CD4-positive, CD25-positive, alpha-beta regulatory T cell (primary cell): ENCODE measurements around the gene CDKN2AIP. TPM values are rescaled to one million over a fixed set of nuclear protein-coding genes. Genes with fewer than 3 reads are reported as not detected.
"Not testable (repeated sequence)": the region's sequence is repeated elsewhere in the genome, so short reads cannot be mapped to it uniquely, and the experiment has no call there.

Experiments used
- ATAC-seq, 2 donors: fragments of 150-1000 bp; cut with Tn5 transposase; one replicate each; pipeline ENCODE4 v1.10.0; 2021; ENCODE audit warnings: low read depth in 2 of 2, moderate number of reproducible peaks in 2 of 2, moderate library complexity in 1 of 2
- DNase-seq, 3 donors: peaks; one replicate each; pipeline versions ENCODE4 v3.0.0 to v3.0.0-alpha.2; 2012 to 2022; ENCODE audit warnings: mixed read lengths in 1 of 3
- H3K27ac ChIP-seq: one replicate; pipeline ENCODE4 v1.7.0; 2013; ENCODE audit warnings: mild to moderate bottlenecking, low read length; ENCODE audit not compliant: insufficient read depth, poor library complexity, severe bottlenecking
- H3K27me3 ChIP-seq: one replicate; pipeline ENCODE4 v1.7.0; 2013; ENCODE audit warnings: low read length; ENCODE audit not compliant: control insufficient read depth, insufficient read depth
- H3K36me3 ChIP-seq: one replicate; pipeline ENCODE4 v1.7.0; 2013; ENCODE audit warnings: mild to moderate bottlenecking, low read length, moderate library complexity; ENCODE audit not compliant: control insufficient read depth, insufficient read depth
- H3K4me1 ChIP-seq: 2 replicates; pipeline ENCODE4 v1.7.0; 2013; ENCODE audit warnings: mild to moderate bottlenecking, low read length; ENCODE audit not compliant: insufficient read depth, control insufficient read depth, poor library complexity, severe bottlenecking
- H3K4me3 ChIP-seq: one replicate; pipeline ENCODE4 v1.7.0; 2013; ENCODE audit warnings: low read depth, mild to moderate bottlenecking, low read length, moderate library complexity
- H3K9me3 ChIP-seq, 2 experiments: 1 replicate in 1 of 2; 2 replicates in 1 of 2; pipeline ENCODE4 v1.7.0; 2013; ENCODE audit warnings: low read length in 2 of 2, mild to moderate bottlenecking in 1 of 2, moderate library complexity in 1 of 2; ENCODE audit not compliant: control insufficient read depth in 2 of 2
- H3K27ac Mint-ChIP-seq, 3 donors: one replicate each; pipeline ENCODE4 v1.8.0; 2020 to 2022; ENCODE audit warnings: mild to moderate bottlenecking in 3 of 3, mixed read lengths in 3 of 3, moderate library complexity in 2 of 3
- H3K27me3 Mint-ChIP-seq: one replicate; pipeline ENCODE4 v1.8.0; 2022; ENCODE audit warnings: mild to moderate bottlenecking, mixed read lengths
- H3K36me3 Mint-ChIP-seq: one replicate; pipeline ENCODE4 v1.8.0; 2020; ENCODE audit warnings: mixed read lengths
- H3K4me1 Mint-ChIP-seq, 4 donors: one replicate each; pipeline ENCODE4 v1.8.0; 2020 to 2022; ENCODE audit warnings: mixed read lengths in 4 of 4, mild to moderate bottlenecking in 1 of 4
- H3K4me3 Mint-ChIP-seq, 4 donors: one replicate each; pipeline ENCODE4 v1.8.0; 2020 to 2022; ENCODE audit warnings: mild to moderate bottlenecking in 4 of 4, mixed read lengths in 4 of 4, moderate library complexity in 3 of 4
- H3K9me3 Mint-ChIP-seq, 7 donors: one replicate each; pipeline ENCODE4 v1.8.0; 2020 to 2022; ENCODE audit warnings: mixed read lengths in 7 of 7, mild to moderate bottlenecking in 3 of 7, moderate library complexity in 2 of 7
- polyA plus RNA-seq, 4 donors: library from polyadenylated mRNA; unstranded; fragments of 300-500 nt; fragmentation: Illumina TruSeq; gene quantifications; one replicate each; pipeline ENCODE4 v1.2.3, GENCODE V29; 2021
- total RNA-seq: library from RNA; stranded (reverse); gene quantifications from one replicate; pipeline ENCODE4 v1.2.3, GENCODE V29; 2022

CDKN2AIP gene
- total and polyA plus RNA-seq, 5 donors from 2014 or later, result 23.0 to 46.4 (median 32.5) TPM

- H3K9me3 ChIP-seq, result no peaks in the 10 kb centered on the region
- ATAC-seq (no peak), DNase-seq (no peak)
- peaks cover 4% of the 10 kb centered on the region for H3K36me3 Mint-ChIP-seq
- H3K9me3 Mint-ChIP-seq, result peaks cover 0 to 3% (median 0%) of the 10 kb centered on the region in 7 donors
- no peak overlapping the region for H3K27ac Mint-ChIP-seq
- peaks cover 4% of the 10 kb centered on the region for H3K27me3 Mint-ChIP-seq
- no peak overlapping the region for H3K4me3 Mint-ChIP-seq
- H3K36me3 ChIP-seq, result no peaks in the 10 kb centered on the region
- H3K4me1 ChIP-seq, result peaks cover 4% of the 10 kb centered on the region
- H3K4me1 Mint-ChIP-seq, result peaks cover 0 to 5% (median 0%) of the 10 kb centered on the region in 4 donors
- no peak overlapping the region for H3K27ac ChIP-seq
- H3K4me3 ChIP-seq, result no peak overlapping the region
- H3K27me3 ChIP-seq, result no peaks in the 10 kb centered on the region
Observed at GRCh38 chr4:183469936-183470335, 25.5 kb downstream of the CDKN2AIP start.

- Histone ChIP-seq H3K36me3 (no peaks in the 10 kb centered on the region), H3K9me3 (no peaks in the 10 kb centered on the region), H3K4me3 (no peak overlapping the region), H3K27me3 (no peaks in the 10 kb centered on the region), H3K27ac (no peak overlapping the region), H3K4me1 (peaks cover 4% of the 10 kb centered on the region)
- H3K27me3 Mint-ChIP-seq, result peaks cover 4% of the 10 kb centered on the region
- ATAC-seq, result no peak
- H3K36me3 Mint-ChIP-seq, result peaks cover 4% of the 10 kb centered on the region
- DNase-seq, result no peak
- peaks cover 0 to 3% (median 0%) of the 10 kb centered on the region in 7 donors for H3K9me3 Mint-ChIP-seq
- peaks cover 0 to 5% (median 0%) of the 10 kb centered on the region in 4 donors for H3K4me1 Mint-ChIP-seq
- no peak overlapping the region for H3K27ac Mint-ChIP-seq
- H3K4me3 Mint-ChIP-seq, result no peak overlapping the region
Observed at GRCh38 chr4:183470821-183471220, 26.4 kb downstream of the CDKN2AIP start.

GRCh38 chr4:183471946-183472708 is 27.7 kb downstream of the CDKN2AIP start:
- peaks cover 4% of the 10 kb centered on the region for H3K36me3 Mint-ChIP-seq
- Histone ChIP-seq H3K4me1 (peaks cover 4% of the 10 kb centered on the region), H3K9me3 (no peaks in the 10 kb centered on the region), H3K27me3 (no peaks in the 10 kb centered on the region), H3K36me3 (no peaks in the 10 kb centered on the region), H3K27ac (no peak overlapping the region), H3K4me3 (no peak overlapping the region)
- peak; percentile 55 to 60 for ATAC-seq
- no peak overlapping the region for H3K4me3 Mint-ChIP-seq
- H3K9me3 Mint-ChIP-seq, result peaks cover 0 to 2% (median 0%) of the 10 kb centered on the region in 7 donors
- peaks cover 0 to 5% (median 0%) of the 10 kb centered on the region in 4 donors for H3K4me1 Mint-ChIP-seq
- DNase-seq, result peak; percentile 66 to 74 (median 69)
- no peak overlapping the region for H3K27ac Mint-ChIP-seq
- H3K27me3 Mint-ChIP-seq, result peaks cover 4% of the 10 kb centered on the region

GRCh38 chr4:183478123-183478522 is 33.7 kb downstream of the CDKN2AIP start:
- Mint-ChIP-seq H3K4me1 (no peaks in the 10 kb centered on the region), H3K27me3 (peaks cover 15% of the 10 kb centered on the region), H3K27ac (no peak overlapping the region), H3K9me3 (no peaks in the 10 kb centered on the region), H3K36me3 (no peaks in the 10 kb centered on the region), H3K4me3 (no peak overlapping the region)
- H3K4me3 ChIP-seq, result no peak overlapping the region
- H3K9me3 ChIP-seq, result no peaks in the 10 kb centered on the region
- ATAC-seq, result no peak
- no peak overlapping the region for H3K27ac ChIP-seq
- H3K27me3 ChIP-seq, result no peaks in the 10 kb centered on the region
- no peaks in the 10 kb centered on the region for H3K4me1 ChIP-seq
- no peak for DNase-seq
- H3K36me3 ChIP-seq, result no peaks in the 10 kb centered on the region

GRCh38 chr4:183478926-183479325 is 34.5 kb downstream of the CDKN2AIP start:
- Histone ChIP-seq H3K27me3 (no peaks in the 10 kb centered on the region), H3K27ac (no peak overlapping the region), H3K36me3 (no peaks in the 10 kb centered on the region), H3K4me3 (no peak overlapping the region), H3K4me1 (no peaks in the 10 kb centered on the region), H3K9me3 (no peaks in the 10 kb centered on the region)
- H3K4me1 Mint-ChIP-seq, result no peaks in the 10 kb centered on the region
- no peak overlapping the region for H3K27ac Mint-ChIP-seq
- no peaks in the 10 kb centered on the region for H3K36me3 Mint-ChIP-seq
- no peaks in the 10 kb centered on the region for H3K9me3 Mint-ChIP-seq
- ATAC-seq, result no peak
- no peak for DNase-seq
- no peak overlapping the region for H3K4me3 Mint-ChIP-seq
- H3K27me3 Mint-ChIP-seq, result peaks cover 15% of the 10 kb centered on the region

- H3K27ac Mint-ChIP-seq, H3K9me3 Mint-ChIP-seq, H3K9me3 ChIP-seq, H3K4me3 Mint-ChIP-seq, H3K4me1 ChIP-seq, H3K4me3 ChIP-seq, H3K4me1 Mint-ChIP-seq, DNase-seq, H3K36me3 ChIP-seq, ATAC-seq, H3K27ac ChIP-seq, H3K36me3 Mint-ChIP-seq, H3K27me3 ChIP-seq: not testable (repeated sequence)
- H3K27me3 Mint-ChIP-seq, result peaks cover 13% of the 10 kb centered on the region
Observed at GRCh38 chr4:183482515-183483095, 38.2 kb downstream of the CDKN2AIP start.

- H3K27me3 Mint-ChIP-seq, result peaks cover 4% of the 10 kb centered on the region
- H3K36me3 Mint-ChIP-seq, result no peaks in the 10 kb centered on the region
- H3K36me3 ChIP-seq, result no peaks in the 10 kb centered on the region
- no peaks in the 10 kb centered on the region for H3K27me3 ChIP-seq
- no peaks in the 10 kb centered on the region for H3K4me1 ChIP-seq
- H3K4me1 Mint-ChIP-seq, result no peaks in the 10 kb centered on the region
- no peak overlapping the region for H3K4me3 ChIP-seq
- no peak overlapping the region for H3K27ac ChIP-seq
- H3K4me3 Mint-ChIP-seq, result no peak overlapping the region
- DNase-seq (no peak), ATAC-seq (no peak)
- H3K27ac Mint-ChIP-seq, result no peak overlapping the region
- no peaks in the 10 kb centered on the region for H3K9me3 ChIP-seq
- no peaks in the 10 kb centered on the region for H3K9me3 Mint-ChIP-seq
Observed at GRCh38 chr4:183483997-183484396, 39.6 kb downstream of the CDKN2AIP start.
